Fibroblast of skin of scalp (primary cell): ENCODE results near the gene RAB37.
A peak's percentile ranks its signal among the peaks of the same experiment; 100 is the strongest.

Experiments used
- DNase-seq: peaks from one replicate; pipeline ENCODE4 v3.0.0-alpha.2; 2013

RAB37 gene

DNA sequence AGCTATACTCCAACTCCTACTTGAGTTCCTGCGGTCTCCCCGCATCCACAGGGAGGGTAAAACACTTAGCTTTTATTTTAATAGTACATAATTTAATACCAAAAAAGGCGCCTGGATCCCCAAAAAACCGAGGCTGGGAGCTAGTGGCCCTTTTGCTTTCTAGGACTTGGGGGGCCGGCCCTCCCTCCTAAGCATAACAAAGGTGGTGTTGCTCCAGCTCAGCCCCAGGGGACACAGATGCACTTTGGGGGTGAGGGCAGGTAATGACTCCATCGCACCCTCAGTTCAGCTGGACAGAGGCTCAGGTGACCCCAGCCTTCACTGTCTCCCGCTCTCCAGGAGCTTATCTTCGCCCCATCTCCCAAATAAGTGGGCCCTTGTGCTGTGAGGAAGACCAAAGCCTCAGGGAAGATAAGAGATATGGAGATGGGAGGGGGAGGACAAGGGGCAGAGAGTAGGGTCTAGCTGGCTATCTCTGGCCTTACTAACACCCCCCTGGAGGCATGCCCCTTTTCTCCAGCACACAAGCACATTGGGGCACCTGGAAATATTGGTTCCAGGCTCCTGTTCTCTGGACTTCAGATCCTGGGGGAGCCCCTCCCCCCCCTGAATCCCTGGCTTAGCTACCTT, 8.6 kb downstream of the RAB37 start:
- DNase-seq, result no peak

GRCh38 chr17:74746376-74746775, 9.3 kb downstream of the RAB37 start:
- no peak for DNase-seq

GRCh38 chr17:74746922-74747321, 9.9 kb downstream of the RAB37 start:
- DNase-seq, result no peak

DNA sequence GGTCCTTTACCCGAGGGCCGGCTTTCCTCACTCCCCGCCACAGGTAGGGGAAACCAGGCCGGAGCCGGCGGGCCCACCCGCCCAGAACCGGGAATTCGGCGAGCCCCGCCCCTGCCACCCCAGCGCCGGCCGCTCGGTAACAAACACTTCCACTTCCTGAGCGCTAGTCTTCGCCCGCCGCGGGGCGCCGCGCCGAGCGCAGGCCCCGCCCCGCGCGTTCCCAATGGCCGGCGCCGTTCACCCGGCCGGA, 11.1 kb downstream of the RAB37 start:
- no peak for DNase-seq

DNA sequence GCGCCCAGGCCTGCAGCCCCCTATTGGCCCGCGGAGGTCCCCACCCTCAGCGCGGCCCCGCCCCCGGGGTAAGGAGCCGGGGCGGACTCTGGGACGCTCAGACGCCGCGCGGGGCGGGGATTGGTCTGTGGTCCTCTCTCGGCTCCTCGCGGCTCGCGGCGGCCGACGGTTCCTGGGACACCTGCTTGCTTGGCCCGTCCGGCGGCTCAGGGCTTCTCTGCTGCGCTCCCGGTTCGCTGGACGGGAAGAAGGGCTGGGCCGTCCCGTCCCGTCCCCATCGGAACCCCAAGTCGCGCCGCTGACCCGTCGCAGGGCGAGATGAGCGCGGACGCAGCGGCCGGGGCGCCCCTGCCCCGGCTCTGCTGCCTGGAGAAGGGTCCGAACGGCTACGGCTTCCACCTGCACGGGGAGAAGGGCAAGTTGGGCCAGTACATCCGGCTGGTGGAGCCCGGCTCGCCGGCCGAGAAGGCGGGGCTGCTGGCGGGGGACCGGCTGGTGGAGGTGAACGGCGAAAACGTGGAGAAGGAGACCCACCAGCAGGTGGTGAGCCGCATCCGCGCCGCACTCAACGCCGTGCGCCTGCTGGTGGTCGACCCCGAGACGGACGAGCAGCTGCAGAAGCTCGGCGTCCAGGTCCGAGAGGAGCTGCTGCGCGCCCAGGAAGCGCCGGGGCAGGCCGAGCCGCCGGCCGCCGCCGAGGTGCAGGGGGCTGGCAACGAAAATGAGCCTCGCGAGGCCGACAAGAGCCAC, 11.6 kb downstream of the RAB37 start, which contains the start of gene NHERF1:
NHERF1 (plus strand) TSS at position 100 of the 750 bp plus-strand sequence; CDS start at position 319, 219 bp downstream.
- peak; percentile 91 for DNase-seq

GRCh38 chr17:74749279-74750038, 12.4 kb downstream of the RAB37 start:
- DNase-seq, result no peak

DNA sequence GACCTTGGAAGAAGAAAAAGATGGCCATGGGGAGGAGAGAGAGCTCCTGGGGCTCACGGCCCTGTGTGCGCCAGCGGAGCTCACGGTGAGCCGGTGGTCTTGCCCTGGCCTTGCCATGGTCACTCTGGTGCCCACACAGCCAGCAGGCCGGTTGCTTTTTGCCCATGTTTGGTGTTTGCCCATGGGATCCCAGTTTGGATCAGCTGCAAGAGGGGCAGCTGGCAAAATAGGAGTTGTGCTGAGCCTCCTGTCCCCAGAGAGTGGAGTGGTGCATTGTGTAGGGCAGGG, 12.9 kb downstream of the RAB37 start:
- DNase-seq, result no peak

DNA sequence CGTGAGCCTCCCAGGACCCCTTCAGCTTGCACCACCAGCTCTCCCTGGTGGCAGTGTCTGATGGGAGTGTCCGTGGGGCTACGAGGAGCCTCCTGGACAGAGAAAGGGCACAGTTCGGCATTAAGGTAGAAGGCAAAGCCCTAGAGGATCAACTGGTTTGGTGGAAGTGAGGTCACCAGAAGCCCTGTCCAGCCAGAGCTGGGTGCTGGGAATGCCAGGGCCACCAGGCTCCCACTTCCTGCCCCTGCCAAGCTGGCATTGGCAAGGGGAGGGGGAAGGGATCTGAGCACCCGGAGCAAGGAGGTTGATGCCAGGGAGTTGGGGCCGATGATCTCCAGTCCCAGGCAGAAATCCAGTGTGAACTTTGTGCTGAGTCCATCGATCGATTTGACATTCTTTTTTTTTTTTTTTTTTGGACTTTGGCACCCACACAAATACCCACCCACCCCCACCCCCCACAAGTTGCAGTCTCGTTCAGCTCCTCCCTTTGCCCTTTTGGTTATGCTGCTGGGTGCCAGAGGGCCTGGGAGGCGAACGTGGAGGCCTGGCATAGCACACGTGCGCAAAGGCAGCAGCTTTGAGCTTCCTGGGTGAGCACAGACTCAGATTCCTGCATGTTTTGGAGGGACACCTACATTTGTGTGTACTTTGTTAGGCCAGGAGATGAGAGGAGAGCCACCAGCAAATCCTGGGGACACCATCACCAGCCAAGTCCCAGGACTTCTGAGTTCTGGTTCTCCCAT, 13.4 kb downstream of the RAB37 start:
- DNase-seq, result no peak

DNA sequence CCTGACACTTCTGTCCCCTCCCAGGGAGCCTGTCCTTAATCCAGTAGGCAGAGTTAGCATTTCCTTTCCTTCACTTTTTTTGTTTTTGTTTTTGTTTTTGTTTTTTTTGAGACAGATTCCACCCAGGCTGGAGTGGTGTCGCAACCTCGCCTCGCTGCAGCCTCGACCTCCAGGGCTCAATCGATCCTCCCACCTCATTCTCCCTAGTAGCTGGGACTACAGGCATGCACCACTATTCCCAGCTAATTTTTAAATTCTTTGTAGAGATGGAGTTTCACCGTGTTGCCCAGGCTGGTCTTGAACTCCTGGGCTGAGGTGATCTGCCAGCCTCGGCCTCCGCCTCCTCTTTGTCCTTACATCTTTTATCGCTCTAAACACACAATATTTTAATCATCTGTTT, 15.4 kb downstream of the RAB37 start:
- no peak for DNase-seq

- no peak for DNase-seq
Observed at GRCh38 chr17:74752822-74753401, 15.9 kb downstream of the RAB37 start.

DNA sequence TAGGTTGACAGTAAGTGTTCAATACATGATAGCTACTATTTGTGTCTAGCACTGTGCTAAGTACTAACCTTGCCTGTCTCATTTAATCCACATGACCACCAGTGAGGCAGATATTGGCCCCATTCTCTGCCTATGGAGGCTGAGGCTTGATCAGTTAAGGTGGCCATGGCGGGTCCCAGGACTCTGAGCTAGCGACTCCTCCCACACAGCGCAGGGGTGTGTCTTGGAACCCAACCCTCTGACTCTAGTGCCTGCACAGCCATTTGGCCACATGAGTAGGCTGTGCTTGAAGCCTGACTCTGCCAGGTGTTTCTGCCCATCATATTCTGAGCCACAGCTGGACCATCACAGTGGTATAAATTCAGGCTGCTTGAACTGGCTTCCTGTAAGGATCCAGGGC, 17.8 kb downstream of the RAB37 start:
- DNase-seq, result no peak

- DNase-seq, result no peak
Observed at GRCh38 chr17:74755533-74755932, 18.5 kb downstream of the RAB37 start.

DNA sequence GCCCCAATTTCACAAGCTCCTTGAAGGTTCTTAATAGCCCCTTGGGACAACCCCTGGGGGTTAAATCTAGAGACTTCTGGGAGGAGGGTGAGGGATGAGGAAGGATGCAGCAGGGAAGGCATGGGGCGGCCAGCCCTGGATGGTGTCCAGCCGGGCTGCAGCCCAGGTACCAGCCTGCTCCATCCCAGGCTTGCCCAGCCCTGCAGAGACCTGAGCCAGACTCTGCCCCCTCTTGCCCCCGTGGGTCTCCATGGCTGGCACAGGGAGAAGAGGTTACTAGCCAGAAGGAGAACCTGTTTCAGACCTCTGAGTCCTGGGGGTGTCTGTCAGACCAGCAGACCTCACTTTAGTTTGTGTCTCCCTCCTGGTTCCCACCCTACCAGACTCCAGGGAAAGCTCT, 19.8 kb downstream of the RAB37 start:
- DNase-seq, result no peak

- DNase-seq, result no peak
Observed at GRCh38 chr17:74757502-74757901, 20.4 kb downstream of the RAB37 start.

- no peak for DNase-seq
Observed at GRCh38 chr17:74757931-74758847, 21.1 kb downstream of the RAB37 start.

- peak; percentile 31 for DNase-seq
Observed at GRCh38 chr17:74758848-74759168, 21.8 kb downstream of the RAB37 start.

GRCh38 chr17:74759243-74759801, 22.3 kb downstream of the RAB37 start:
- no peak for DNase-seq

DNA sequence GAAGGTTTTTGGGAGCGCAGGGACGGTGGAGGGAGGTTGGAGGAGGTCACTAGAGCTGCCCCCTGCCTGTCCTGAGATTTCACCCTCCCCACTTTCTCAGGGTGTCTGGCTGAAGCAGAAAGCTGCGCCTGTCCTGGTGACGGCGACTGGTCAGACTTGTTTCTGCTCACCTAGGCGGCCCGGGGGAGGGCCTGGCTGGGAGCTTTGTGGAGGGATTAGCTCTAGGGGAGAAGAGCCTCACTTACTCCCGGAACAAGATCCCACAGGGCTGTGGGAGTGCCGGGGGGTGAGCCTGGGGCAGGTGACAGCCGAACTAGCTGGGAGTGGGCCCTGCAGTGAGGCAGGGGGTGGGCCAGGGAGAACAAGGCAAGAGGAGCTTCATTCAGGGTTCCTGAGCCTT, 22.9 kb downstream of the RAB37 start:
- DNase-seq, result no peak

DNA sequence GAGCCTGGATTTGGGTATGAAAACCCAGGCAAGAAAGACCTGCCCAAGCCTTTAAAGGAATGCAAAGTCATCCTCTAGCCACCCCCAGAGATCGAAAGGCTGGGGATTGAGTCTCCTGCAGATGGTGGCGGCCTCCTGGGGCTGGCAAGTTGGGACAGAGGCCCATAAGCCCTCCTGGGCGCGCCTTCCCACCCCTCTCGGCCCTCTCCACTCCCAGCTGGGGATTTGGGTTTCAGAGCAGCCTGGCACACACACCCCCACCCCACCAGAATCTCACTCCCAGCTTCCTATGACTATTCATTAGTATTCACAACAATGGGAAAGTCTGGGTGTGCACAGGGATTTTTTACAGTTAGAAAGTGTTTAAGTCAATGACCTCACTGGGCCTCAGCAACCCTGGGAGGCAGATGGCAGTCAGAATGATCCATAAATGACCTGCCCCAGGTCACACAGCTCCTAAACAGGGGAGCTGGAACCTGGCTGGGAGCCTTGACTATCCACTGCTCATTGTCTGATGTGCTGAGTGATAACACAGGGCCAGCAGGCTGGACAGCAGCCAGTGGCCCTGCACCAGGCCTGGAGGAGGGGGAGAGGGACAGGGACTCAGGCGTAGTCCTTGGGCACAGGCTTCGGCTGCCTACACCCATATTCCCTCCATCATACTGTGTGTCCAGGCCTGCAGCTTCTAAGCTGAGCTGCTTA, 23.5 kb downstream of the RAB37 start:
- DNase-seq, result no peak

GRCh38 chr17:74761419-74761818, 24.4 kb downstream of the RAB37 start:
- no peak for DNase-seq

DNA sequence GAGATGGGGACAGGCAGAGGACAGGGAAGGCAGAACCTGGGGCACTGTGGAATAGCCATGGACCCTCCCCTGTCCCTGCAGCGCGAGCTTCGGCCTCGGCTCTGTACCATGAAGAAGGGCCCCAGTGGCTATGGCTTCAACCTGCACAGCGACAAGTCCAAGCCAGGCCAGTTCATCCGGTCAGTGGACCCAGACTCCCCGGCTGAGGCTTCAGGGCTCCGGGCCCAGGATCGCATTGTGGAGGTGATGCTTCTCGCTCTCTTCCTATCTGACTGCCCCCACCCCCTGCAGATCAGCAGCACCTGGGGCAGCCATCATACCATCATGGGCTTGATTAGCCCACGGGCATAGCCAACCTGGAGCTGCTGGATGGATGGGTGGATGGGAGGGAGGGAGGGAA, 24.9 kb downstream of the RAB37 start:
- no peak for DNase-seq
